ENCODE measurements around the gene STAP1.
"Not testable (repeated sequence)": the region's sequence is repeated elsewhere in the genome, so short reads cannot be mapped to it uniquely, and the experiment has no call there.

The STAP1 gene, protein sequence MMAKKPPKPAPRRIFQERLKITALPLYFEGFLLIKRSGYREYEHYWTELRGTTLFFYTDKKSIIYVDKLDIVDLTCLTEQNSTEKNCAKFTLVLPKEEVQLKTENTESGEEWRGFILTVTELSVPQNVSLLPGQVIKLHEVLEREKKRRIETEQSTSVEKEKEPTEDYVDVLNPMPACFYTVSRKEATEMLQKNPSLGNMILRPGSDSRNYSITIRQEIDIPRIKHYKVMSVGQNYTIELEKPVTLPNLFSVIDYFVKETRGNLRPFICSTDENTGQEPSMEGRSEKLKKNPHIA

DNA sequence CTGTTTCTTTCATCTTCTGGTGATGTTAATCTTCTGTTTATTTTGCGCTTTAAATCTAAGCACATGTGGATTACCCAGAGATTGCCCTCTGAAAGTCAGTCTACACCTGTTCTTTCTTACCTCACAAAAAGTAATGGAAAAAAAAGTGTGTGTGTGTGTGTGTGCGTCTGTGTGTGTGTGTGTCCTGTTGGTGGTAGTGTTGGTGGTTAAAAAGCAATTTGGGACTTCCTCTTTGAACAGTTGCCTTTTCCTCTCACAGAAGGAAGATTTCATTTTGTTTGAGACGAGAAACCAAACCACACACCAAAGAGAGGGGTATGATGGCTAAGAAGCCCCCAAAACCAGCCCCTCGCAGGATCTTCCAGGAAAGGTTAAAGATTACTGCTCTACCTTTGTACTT is at the start of gene STAP1:
Gene STAP1, plus strand, starts transcription at position 235 of the 400 bp plus-strand sequence. Its CDS starts 83 bp downstream, at position 318.
- DNase-seq, result peak; percentile 7

DNA sequence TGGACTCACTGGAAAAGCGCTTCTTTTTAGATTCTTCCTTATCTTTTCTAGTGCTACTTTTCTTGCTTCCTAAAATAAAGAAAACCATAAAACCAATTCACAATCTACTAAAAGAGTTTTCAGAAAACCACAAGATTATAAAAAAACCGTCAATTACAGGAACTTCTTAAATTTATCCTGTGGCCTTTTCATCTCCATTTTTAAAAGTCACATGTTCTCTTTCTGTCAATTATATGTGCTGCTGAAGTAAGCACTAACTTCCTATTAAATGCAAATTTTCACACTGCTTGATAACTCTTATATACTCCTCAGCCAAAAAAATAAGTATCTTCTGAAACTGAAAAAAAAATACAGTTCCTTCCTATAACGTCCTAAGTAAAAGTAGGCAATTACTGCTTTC is 46.0 kb upstream of the STAP1 start:
- no peak for DNase-seq

DNA sequence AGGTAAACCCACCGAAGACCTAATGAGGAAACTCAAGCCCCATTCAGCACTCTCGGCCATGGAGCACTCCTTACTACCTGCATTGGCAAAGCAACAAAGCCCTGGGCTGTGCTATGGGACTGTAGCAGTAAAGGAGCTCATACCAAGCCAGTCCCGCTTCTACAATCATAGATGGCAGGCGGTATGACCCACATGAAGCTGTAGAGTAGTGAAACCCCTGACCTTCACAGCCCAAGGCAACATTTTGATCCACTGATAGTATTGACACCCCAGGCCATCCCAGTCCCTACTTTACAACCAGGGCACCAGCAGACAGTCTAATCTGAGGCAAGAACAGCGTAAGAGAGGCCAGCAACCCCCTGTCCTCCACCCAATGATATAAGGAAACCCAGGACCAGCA is 38.4 kb upstream of the STAP1 start:
- no peak for DNase-seq

DNA sequence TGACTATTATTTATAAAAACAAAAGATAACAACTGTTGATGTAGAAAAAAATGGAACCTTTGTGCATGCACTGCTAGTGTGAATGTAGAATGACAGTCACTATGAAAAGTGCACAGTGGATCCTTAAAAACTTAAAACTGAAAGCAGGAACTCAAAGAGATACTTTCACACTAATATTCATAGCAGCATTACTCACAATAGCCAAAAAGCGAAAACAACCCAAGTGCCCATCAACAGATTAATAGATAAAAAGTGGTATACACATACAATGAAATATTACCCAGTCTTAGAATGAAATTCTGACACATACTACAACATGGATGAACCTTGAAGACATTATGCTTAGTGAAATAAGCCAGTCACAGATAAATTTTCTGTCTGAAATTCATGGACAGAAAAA is 37.0 kb upstream of the STAP1 start:
- no peak for DNase-seq

DNA sequence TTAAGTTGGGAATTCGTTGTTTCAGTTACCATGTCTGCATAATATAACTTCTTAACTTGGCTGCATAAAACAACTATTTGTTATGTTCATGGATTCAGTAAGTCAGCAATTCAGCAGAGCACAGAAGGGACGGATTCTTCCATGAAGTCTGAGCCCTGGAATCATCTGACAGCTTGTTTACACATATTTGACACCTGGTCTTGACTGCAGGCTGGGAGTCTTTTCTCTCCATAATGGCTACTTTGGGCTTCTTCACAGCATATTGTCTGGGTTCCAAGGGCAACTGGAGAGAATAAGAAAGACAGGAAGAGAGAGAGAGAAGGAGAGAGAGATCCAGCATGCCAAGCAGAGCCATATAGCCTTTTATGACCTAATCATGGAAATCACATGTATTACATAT is 36.3 kb upstream of the STAP1 start:
- DNase-seq, result no peak

DNA sequence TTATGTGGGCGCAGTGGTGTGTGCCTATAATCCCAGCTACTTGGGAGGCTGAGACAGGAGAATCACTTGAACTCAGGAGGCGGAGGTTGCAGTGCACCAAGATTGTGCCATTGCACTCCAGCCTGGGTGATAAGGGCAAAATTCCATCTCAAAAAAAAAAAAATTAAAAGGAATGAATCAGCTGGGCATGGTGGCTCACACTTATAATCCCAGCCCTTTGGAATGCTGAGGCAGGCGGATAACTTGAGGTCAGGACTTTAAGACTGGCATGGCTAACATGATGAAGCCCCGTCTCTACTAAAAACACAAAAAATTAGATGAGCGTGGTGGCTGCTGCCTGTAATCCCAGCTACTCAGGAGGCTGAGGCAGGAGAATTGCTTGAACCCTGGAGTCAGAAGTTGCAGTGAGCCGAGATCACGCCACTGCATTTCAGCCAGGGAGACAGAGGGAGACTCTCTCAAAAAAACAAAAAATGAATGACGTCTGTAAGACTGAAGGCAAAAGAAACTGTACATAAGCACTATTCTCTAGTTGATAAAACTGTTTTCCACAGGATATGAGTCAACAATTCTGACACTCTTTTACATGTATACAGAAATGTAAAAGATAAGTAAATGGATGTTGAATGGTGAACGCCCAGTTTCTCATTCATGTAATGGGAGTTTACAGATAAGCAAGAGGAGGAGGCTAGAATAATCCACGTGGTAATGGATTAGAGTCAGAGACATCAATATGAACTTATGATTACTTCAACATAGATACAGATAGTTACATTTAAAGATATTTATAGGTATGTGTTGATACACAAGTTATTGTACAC is 35.5 kb upstream of the STAP1 start:
- no peak for DNase-seq

DNA sequence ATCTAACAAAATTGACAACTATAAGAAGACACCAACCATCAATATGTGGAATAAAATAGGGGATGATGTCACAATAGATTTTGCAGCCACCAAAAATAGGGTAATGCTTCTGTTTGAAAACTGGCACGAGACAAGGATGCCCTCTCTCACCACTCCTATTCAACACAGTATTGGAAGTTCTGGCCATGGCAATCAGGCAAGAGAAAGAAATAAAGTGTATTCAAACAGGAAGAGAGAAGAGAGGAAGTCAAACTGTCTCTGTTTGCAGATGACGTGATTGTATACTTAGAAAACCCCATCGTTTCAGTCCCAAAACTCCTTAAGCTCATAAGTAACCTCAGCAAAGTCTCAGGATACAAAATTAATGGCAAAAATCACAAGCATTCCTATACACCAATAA is 34.4 kb upstream of the STAP1 start:
- DNase-seq, result not testable (repeated sequence)

DNA sequence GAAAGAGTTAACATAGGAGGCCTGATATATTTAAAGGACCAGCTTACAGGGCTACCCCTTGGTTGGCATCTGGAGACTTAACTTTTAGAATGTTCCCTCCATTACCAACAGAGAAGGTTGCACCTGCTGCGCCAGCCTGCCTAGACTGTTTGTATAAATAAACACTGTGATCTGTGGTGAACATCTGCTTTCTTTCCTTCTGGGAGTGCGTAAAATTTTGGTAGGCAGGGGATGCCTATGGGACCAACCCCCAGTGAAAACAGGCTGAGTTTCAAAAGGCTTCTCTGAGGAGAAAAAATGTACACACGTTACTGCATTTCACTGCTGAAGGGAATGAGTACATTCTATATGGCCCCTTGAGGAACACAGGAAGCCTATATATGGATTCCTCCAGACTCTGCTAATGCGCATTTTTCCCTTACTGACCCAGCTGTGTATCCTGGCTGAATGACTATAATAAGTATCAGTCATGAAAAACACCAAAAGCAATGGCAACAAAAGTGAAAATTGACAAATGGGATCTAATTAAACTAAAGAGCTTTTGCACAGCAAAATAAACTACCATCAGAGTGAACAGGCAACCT is 27.1 kb upstream of the STAP1 start:
- DNase-seq, result peak; percentile 70

DNA sequence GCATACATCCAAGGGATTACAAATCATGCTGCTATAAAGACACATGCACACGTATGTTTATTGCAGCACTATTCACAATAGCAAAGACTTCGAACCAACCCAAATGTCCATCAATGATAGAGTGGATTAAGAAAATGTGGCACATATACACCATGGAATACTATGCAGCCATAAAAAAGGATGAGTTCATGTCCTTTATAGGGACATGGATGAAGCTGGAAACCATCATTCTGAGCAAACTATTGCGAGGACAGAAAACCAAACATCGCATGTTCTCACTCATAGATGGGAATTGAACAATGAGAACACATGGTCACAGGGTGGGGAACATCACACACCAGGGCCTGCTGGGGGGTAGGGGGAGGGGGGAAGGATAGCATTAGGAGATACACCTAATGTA is 26.1 kb upstream of the STAP1 start:
- not testable (repeated sequence) for DNase-seq

DNA sequence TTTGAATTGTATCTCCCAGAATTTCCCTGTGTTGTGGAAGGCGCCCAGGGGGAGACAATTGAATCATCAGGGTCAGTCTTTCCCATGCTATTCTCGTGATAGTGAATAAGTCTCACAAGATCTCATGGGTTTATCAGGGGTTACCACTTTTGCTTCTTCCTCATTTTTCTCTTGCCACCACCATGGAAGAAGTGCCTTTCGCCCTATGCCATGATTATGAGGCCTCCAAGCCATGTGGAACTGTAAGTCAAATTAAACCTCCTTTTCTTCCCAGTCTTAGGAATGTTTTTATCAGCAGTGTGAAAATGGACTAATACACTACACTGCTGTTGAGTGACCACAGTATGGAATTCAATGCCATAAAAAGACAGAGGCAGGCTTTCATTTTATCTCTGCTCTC is 25.4 kb upstream of the STAP1 start:
- no peak for DNase-seq

DNA sequence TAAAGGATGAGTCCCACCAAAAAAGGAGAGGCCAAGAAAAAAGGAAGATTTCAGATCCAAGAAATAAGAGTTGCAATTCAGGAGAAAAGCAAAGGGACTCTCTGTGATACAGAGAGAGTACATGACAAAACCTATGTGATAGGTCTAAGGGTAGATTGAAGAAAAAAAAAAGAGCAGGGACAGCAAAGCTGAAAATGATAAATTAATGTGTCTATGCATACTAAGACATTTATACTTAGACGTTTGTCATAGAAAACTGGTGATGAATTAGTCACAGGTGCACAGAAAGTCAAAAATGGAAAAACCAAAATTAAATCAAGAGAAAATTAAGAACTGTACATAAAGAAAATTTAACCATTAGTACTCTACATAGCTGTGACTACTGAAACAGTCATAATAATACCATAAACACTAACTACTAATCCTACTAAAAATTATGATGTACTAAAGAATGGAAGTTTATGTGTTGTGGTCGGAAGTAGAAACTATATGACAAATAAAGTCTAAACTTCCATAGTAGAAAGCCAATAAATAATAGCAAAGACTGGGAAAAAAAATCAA is 23.2 kb upstream of the STAP1 start:
- DNase-seq, result no peak

DNA sequence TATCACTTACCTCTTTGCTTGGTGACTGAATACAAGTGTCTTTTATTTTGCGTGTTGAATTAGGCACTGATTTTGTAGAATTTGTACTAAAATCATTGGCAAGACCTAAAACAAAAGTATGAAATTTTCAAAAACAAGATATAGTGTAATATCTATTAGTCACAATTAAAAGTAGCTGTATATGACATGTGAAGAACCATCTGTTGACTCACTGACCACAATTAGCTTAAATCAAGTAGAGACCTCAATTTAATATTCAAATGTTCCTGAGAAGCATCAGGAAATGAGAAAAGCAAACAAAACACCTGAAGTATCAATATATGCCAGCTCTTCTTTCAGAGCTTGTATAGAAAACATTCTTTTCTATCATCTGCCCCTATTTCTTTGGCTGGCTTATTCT is 18.7 kb upstream of the STAP1 start:
- no peak for DNase-seq

DNA sequence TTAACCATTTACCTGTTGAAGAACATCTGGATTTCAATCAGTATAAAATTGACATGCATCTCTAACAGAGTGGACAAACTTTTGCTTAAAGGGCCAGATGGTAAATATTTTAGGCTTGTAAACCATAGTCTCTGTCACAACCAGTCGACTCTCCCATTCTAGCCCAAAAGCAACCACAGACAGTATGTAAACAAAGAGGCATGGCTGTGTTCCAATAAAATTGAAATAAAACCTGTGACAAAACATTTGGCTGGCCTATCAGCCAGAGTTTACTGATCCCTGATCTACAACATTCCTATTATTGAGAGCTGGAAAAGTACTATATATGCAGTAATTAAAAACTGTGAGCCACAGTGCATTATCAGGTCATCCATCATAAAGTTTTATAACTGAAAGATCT is 16.5 kb upstream of the STAP1 start:
- no peak for DNase-seq

DNA sequence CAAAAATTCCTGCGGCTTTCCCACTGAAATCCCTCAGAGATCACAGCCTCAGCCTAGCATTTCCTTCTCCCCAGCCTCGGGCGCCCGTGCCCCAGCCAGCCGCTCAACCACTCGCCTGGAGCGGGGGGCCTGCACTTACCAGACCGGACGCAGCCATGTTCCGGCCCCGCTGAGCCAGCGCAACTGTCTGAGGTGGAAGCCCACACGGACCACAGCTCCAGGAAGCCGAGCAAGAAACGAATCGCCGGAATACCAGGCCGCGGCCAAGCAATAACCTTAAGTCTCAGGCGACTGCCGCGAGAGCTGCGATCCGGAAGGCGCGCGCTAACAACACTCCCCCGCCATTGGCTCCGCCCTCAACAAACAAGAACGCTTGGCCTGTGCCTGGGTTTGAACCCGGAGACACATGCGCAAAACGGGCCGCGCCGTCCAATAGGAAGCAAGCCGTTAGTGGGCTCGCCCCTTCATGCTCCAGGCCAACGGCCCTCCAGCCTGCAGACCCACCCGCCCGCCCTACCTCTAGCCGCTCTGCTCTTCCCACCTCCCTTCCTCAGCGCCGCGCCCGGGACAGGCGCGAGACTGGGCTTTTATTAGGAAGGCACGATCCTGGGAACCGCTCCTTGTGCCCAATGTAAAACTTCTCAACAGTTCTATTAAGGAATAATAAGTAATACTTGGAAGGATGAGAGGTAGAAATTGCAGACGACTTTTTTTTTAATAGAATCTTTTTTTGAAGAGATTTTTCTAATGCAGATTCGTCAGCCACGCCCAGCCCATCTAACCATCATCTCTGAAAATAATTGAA is 13.1 kb upstream of the STAP1 start, which contains the start of gene CENPC:
Gene CENPC, minus strand, starts transcription at position 305 of the 805 bp plus-strand sequence. Its CDS starts 148 bp downstream, at position 157.
- peak; percentile 98 for DNase-seq

DNA sequence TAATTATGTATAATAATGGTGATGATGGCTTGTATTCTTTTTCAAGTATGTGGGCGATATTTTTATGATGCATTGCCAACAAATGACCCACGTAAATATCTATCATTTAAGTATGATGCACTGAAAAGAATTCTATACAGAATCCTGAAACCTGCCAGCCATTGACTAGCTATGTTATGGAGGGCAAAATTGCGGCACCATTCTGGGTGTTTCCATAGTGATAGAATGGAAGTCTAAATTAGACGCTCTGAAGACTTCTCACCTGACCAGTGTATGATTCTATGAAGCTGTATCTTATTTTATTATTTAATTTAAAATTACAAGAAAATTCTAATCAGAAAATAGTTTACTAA is 12.5 kb upstream of the STAP1 start:
- peak; percentile 39 for DNase-seq

DNA sequence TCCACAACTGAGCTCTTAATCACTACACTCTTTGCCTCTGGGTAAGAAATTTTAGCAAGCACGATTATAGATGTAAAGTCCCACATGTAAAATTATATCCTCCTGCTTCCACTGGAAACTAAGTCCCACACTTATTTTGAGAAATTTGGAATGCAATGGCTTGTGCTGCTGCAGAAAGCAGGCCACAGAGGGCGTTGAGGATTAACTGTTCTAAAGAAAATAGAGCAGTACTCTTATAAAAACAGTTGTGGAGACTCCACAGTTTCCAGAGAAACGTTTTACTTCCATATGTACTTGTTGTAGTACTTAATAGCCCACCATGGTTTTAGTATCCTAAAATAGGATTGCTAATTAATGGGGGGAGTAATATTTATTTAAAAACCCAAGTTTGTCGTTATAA is 11.6 kb upstream of the STAP1 start:
- no peak for DNase-seq

DNA sequence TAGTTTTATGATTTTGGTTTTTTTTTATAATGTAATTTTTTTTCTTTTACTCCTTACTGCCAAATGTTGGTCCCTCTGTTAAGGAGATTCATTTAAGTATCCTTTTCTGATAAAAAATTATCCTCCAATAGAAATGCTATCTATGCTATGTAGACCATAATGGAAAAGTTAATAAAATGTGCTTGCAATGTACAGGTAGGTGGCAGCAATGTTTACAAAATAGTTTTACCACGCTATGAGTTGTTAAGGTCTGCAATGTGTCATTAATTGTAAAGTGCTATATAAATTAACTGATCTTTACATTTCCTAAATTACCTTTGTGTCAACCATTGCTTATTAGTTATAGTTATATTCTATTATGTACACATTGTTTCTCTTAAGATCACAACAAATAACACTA is 9.4 kb upstream of the STAP1 start:
- DNase-seq, result peak; percentile 62

DNA sequence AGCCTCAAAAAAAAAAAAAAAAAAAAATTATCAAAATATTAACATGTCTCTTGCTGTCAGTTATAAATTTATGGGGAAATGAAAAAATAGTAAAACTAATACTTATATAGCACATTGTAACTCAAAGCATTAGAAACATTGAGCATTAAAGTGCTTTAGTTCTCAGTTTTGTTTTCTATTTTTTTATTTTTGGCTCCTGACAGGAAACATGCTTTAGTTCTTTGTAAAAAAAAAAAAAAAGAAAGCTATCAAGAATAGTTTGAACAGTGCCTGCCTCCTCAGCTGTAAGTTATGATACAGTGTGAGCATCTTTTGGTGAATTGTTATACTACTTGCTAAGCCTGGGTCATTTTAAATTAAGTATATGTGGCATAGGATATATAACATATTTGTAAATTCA is 8.1 kb upstream of the STAP1 start:
- no peak for DNase-seq

DNA sequence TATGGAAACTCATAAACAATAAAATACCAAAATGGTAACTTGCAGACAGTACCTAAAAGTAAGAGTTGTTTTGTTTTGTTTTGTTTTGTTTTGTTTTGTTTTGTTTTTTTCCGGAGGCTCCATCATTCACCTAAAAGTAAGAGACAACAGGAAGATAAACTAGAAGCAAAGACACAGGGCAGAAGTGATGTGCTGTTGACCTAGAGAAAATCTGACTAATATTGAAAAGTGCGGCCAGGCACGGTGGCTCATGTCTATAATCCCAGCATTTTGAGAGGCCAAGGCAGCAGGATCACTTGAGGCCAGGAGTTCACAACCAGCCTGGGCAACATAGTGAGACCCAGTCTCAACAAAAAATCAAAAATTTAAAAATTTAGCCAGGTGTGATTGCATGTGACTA is 7.7 kb upstream of the STAP1 start:
- no peak for DNase-seq

DNA sequence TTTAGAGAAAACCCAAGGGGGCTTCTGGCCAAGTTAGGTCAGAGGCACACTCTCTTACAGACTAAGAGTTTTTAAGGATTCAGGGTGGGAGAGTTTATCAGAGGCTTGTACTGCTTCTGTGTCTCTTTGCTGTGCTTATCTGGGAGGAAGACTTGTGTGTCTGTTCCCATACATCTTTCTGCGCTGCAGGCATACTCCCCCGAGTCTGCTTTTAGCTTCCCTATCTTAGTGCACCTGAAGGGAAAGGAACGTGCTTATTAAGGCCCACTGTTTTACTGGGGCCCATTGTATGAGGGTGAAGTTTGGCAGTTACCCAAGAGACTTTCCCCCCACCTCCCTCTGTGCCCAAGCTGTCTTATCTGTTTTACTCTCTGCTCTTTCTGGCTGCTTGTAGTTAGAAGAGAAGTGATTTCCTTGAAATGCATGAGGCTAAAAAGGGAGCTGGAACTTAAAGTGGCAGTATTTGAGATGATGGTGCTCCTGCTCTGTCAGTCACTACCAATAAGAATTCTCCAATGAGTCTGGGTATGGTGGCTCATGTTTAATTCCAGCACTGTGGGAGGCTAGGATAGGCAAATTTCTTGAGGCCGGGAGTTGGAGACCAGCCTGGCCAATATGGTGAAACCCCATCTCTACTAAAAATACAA is 6.3 kb upstream of the STAP1 start:
- DNase-seq, result not testable (repeated sequence)

DNA sequence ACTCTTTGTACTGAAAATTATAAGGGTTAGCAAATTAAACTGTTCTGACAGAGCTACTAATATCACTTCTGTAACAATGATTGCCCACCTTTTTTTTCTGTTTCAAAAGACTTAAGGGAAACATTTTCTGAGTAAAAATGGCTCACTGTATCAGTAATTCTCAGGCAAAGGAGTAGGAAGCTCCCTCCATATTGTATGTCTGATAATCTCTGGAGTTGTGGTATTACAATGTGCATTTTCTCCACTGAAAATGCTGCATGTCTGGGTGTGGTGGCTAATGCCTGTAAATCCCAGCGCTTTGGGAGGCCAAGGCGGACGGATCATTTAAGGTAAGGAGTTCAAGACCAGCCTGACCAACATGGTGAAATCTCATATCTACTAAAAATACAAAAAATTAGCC is 4.4 kb upstream of the STAP1 start:
- DNase-seq, result no peak

DNA sequence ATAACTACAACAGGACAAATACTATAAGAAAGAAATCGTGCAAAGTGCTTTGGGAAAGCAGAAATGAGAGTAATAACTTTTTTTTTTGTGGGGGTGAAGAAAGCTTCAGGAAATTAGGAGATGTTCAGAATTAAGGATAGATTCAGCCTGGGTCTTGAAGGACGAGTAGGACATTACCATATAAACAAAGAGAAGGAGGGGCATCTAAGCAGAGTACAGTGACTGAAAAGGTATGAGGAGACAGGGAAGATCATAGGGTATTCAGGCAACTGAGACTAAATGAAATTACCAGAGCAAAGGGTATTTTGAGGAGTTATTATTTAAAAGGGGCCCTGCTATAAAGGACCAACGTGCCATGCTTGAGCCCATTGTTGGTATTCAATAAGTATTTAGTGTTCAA is 3.1 kb upstream of the STAP1 start:
- no peak for DNase-seq

Measured in DMS53 (cell line).